GM23338 (cell line): ENCODE measurements around the gene TMEM74B. TPM values are rescaled to one million over a fixed set of nuclear protein-coding genes. Genes with fewer than 3 reads are reported as not detected.
"Not testable (repeated sequence)": the region's sequence is repeated elsewhere in the genome, so short reads cannot be mapped to it uniquely, and the experiment has no call there.

Experiments
- ATAC-seq: fragments of 200-7000 bp; cut with Tn5 transposase; 3 replicates; pipeline ENCODE4 v1.9.1; 2020
- DNase-seq: peaks from one replicate; pipeline ENCODE4 v3.0.0-alpha.2; 2015; ENCODE audit warnings: low spot score
- H2AFZ ChIP-seq: fragments of 200-600 bp; sonication (generic); 2 replicates; pipeline ENCODE4 v1.8.0; 2016; ENCODE audit warnings: antibody characterized with exemption, mild to moderate bottlenecking, moderate library complexity
- H3F3A ChIP-seq: fragments of 200-600 bp; sonication (generic); replicated peaks from 2 replicates; pipeline ENCODE4 v1.8.0; 2017; ENCODE audit warnings: antibody characterized with exemption, mixed run types, low read depth
- H3K27ac ChIP-seq: fragments of 200-600 bp; sonication (generic); 2 replicates; pipeline ENCODE4 v1.6.1; 2016; ENCODE audit warnings: low read depth
- H3K27me3 ChIP-seq: fragments of 200-600 bp; sonication (generic); 2 replicates; pipeline ENCODE4 v1.8.0; 2016; ENCODE audit warnings: mild to moderate bottlenecking, mixed run types, moderate library complexity; ENCODE audit not compliant: insufficient read depth
- H3K36me3 ChIP-seq: fragments of 200-600 bp; sonication (generic); 2 replicates; pipeline ENCODE4 v1.8.0; 2016; ENCODE audit warnings: mild to moderate bottlenecking; ENCODE audit not compliant: insufficient read depth
- H3K4me1 ChIP-seq: fragments of 200-600 bp; sonication (generic); 2 replicates; pipeline ENCODE4 v1.8.0; 2016; ENCODE audit warnings: mild to moderate bottlenecking, moderate library complexity; ENCODE audit not compliant: insufficient read depth
- H3K4me2 ChIP-seq: fragments of 200-600 bp; sonication (generic); 2 replicates; pipeline ENCODE4 v1.7.1; 2017; ENCODE audit warnings: mixed run types
- H3K4me3 ChIP-seq: fragments of 200-600 bp; sonication (generic); 2 replicates; pipeline ENCODE4 v1.6.1; 2016; ENCODE audit warnings: mixed run types
- H3K79me2 ChIP-seq: fragments of 200-600 bp; sonication (generic); replicated peaks from 2 replicates; pipeline ENCODE4 v1.8.0; 2017; ENCODE audit warnings: mild to moderate bottlenecking; ENCODE audit not compliant: insufficient read depth
- H3K9me2 ChIP-seq: fragments of 200-600 bp; sonication (generic); 2 replicates; pipeline ENCODE4 v1.8.0; 2017; ENCODE audit not compliant: insufficient read depth
- H4K20me1 ChIP-seq: fragments of 200-600 bp; sonication (generic); replicated peaks from 2 replicates; pipeline ENCODE4 v1.8.0; 2017; ENCODE audit warnings: mild to moderate bottlenecking; ENCODE audit not compliant: insufficient read depth
- H3K27ac Mint-ChIP-seq: 2 replicates; pipeline ENCODE4 v1.8.0; 2020; ENCODE audit warnings: inconsistent platforms, mild to moderate bottlenecking, moderate library complexity, mixed read lengths
- H3K27me3 Mint-ChIP-seq: 3 replicates; pipeline ENCODE4 v1.8.0; 2022; ENCODE audit warnings: low read depth, mild to moderate bottlenecking, moderate library complexity, mixed read lengths, inconsistent platforms; ENCODE audit not compliant: insufficient read depth, poor library complexity
- H3K36me3 Mint-ChIP-seq: 3 replicates; pipeline ENCODE4 v1.8.0; 2021; ENCODE audit warnings: low read depth, mild to moderate bottlenecking, inconsistent platforms, moderate library complexity, mixed read lengths
- H3K4me1 Mint-ChIP-seq: 3 replicates; pipeline ENCODE4 v1.8.0; 2020; ENCODE audit warnings: mild to moderate bottlenecking, inconsistent platforms, mixed read lengths
- H3K4me3 Mint-ChIP-seq: 3 replicates; pipeline ENCODE4 v1.8.0; 2021; ENCODE audit warnings: moderate library complexity, mild to moderate bottlenecking, inconsistent platforms, mixed read lengths
- H3K9me3 Mint-ChIP-seq: 3 replicates; pipeline ENCODE4 v1.8.0; 2020; ENCODE audit warnings: moderate library complexity, mild to moderate bottlenecking, inconsistent platforms, mixed read lengths
- CTCF ChIP-seq, 2 experiments: fragments of 200-600 bp in 1 of 2; sonication (generic) in 1 of 2; conservative IDR thresholded peaks; 2 replicates each; pipeline versions ENCODE4 v1.5.1 to v1.6.1; 2016 to 2017; ENCODE audit warnings: antibody characterized with exemption in 2 of 2, low read depth in 2 of 2, mild to moderate bottlenecking in 2 of 2, moderate library complexity in 1 of 2
- ETS1 ChIP-seq: IDR thresholded peaks from 2 replicates; pipeline ENCODE4 v1.6.1; 2016; ENCODE audit warnings: antibody characterized with exemption
- EZH2 ChIP-seq: fragments of 200-600 bp; sonication (generic); IDR thresholded peaks from one replicate; pipeline ENCODE4 v1.8.0; 2017; ENCODE audit warnings: antibody characterized with exemption, mild to moderate bottlenecking, low read depth; ENCODE audit not compliant: unreplicated experiment
- EZH2phosphoT487 ChIP-seq: fragments of 200-600 bp; sonication (generic); IDR thresholded peaks from one replicate; pipeline ENCODE4 v1.8.1; 2018; ENCODE audit warnings: antibody characterized with exemption; ENCODE audit not compliant: unreplicated experiment
- JUNB ChIP-seq: IDR thresholded peaks from one replicate; pipeline ENCODE4 v1.6.1; 2016; ENCODE audit warnings: antibody characterized with exemption; ENCODE audit not compliant: unreplicated experiment
- NANOG ChIP-seq: IDR thresholded peaks from 2 replicates; pipeline ENCODE4 v1.6.1; 2016; ENCODE audit warnings: antibody characterized with exemption, borderline replicate concordance
- POLR2AphosphoS5 ChIP-seq: IDR thresholded peaks from 2 replicates; pipeline ENCODE4 v1.6.1; 2016; ENCODE audit warnings: antibody characterized with exemption, low read depth
- STAT1 ChIP-seq: IDR thresholded peaks from one replicate; pipeline ENCODE4 v1.6.1; 2016; ENCODE audit warnings: antibody characterized with exemption; ENCODE audit not compliant: unreplicated experiment
- ZNF114 ChIP-seq: fragments of 250-450 bp; sonication (Bioruptor Pico); IDR thresholded peaks from 2 replicates; pipeline ENCODE4 v1.5.0; 2020; ENCODE audit warnings: mild to moderate bottlenecking, moderate library complexity
- ZNF331 ChIP-seq: fragments of 250-450 bp; sonication (Bioruptor Pico); IDR thresholded peaks from 2 replicates; pipeline ENCODE4 v1.5.0; 2020; ENCODE audit warnings: low read depth, mild to moderate bottlenecking, moderate library complexity
- ZNF462 ChIP-seq: fragments of 250-450 bp; sonication (Bioruptor Pico); IDR thresholded peaks from 2 replicates; pipeline ENCODE4 v1.5.0; 2020; ENCODE audit warnings: mild to moderate bottlenecking, moderate library complexity
- polyA plus RNA-seq: library from polyadenylated mRNA; unstranded; fragments of >200 nt; fragmentation: Nextera tagmentation; extraction: Ambion mirVana; gene quantifications from 2 replicates; pipeline ENCODE4 v1.2.1, GENCODE V29; 2016
- total RNA-seq: library from RNA; depleted of rRNA; stranded (reverse); fragments of >200 nt; shearing (Covaris generic); gene quantifications from 2 replicates; pipeline ENCODE4 v1.2.3, GENCODE V29; 2014

Gene TMEM74B
- total and polyA plus RNA-seq, 2 experiments from 2014 or later: 1.0 to 4.8 TPM

GRCh38 chr20:1224205-1224890, 39.6 kb upstream of the TMEM74B start:
- Mint-ChIP-seq H3K27me3 (peaks cover 18% of the 10 kb centered on the region), H3K4me3 (no peak overlapping the region), H3K9me3 (peaks cover 14% of the 10 kb centered on the region; the same call in 2 of the 3 replicates), H3K4me1 (peaks cover 3% of the 10 kb centered on the region; the same call in 1 of the 3 replicates), H3K36me3 (no peaks in the 10 kb centered on the region), H3K27ac (no peak overlapping the region)
- Histone ChIP-seq H2AFZ (no peak overlapping the region), H3F3A (no peaks in the 10 kb centered on the region), H3K27ac (no peak overlapping the region), H3K9me2 (no peaks in the 10 kb centered on the region), H3K4me1 (peaks cover 5% of the 10 kb centered on the region), H3K27me3 (peaks cover 35% of the 10 kb centered on the region), H3K4me3 (no peak overlapping the region), H4K20me1 (no peaks in the 10 kb centered on the region), H3K36me3 (no peaks in the 10 kb centered on the region), H3K4me2 (peak overlapping the region; percentile 77; the same call in 1 of the 2 replicates), H3K79me2 (no peaks in the 10 kb centered on the region)
- ATAC-seq (no peak), DNase-seq (no peak)
- TF ChIP-seq ETS1: no peak
- TF ChIP-seq ZNF462 (CRISPR knock-in tag): no peak
- no peak for TF ChIP-seq EZH2
- TF ChIP-seq CTCF (conservative IDR thresholded peaks at IDR 0.05; ENCODE audit: low read depth in 2 of 2): no peak
- no peak for TF ChIP-seq STAT1
- TF ChIP-seq NANOG: no peak
- TF ChIP-seq EZH2phosphoT487: no peak
- TF ChIP-seq ZNF114 (CRISPR knock-in tag): no peak
- TF ChIP-seq POLR2AphosphoS5: no peak
- no peak for TF ChIP-seq ZNF331 (CRISPR knock-in tag)
- TF ChIP-seq JUNB: no peak

- Mint-ChIP-seq H3K27me3 (peaks cover 18% of the 10 kb centered on the region), H3K9me3 (peaks cover 24% of the 10 kb centered on the region; the same call in 2 of the 3 replicates)
- not testable (repeated sequence) for H3K4me3 ChIP-seq, DNase-seq, H4K20me1 ChIP-seq, H3K79me2 ChIP-seq, H3F3A ChIP-seq, H3K36me3 ChIP-seq, H3K4me3 Mint-ChIP-seq, H3K4me2 ChIP-seq, H3K9me2 ChIP-seq, H3K27ac ChIP-seq, H3K36me3 Mint-ChIP-seq, H3K27ac Mint-ChIP-seq, H3K4me1 ChIP-seq, ATAC-seq, H3K4me1 Mint-ChIP-seq, H2AFZ ChIP-seq
- peaks cover 20% of the 10 kb centered on the region for H3K27me3 ChIP-seq
Observed at GRCh38 chr20:1222750-1223149, 38.0 kb upstream of the TMEM74B start.
